ENCODE data around the gene PIK3IP1.

DNA sequence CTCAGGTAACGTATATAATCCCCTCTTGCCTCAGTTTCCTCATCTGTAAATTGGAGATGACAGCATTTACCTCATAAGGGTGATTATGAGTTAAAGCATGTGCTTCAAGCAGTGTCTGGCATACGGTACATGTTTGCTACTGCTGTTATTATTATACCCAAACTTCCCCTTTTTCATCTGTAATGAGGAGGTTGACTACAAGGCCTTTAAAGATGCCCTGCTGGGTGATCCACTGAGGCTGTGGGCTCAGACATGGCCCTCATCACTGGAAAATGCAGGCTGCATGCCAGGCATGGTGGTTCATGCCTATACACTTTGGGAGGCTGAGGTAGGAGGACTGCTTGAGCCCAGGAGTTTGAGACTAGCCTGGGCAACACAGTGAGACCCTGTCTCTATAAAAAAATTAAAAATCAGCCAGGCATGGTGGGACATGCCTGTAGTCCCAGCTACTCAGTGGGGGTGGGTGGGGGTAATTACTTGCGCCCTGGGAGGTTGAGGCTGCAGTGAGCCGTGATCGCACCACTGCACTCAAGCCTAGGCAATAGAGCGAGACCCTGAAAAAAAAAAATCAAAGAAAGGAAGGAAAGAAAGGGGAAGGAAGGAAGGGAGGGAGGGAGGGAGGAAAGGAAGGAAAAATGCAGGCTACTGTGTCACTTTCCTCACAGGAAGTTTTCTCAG, 4.3 kb downstream of the PIK3IP1 start:
- TF ChIP-seq EZH2 (IDR thresholded peaks at IDR 0.05) = no peak
- no peak for TF ChIP-seq POLR2AphosphoS5 (IDR thresholded peaks at IDR 0.05; ENCODE audit: borderline replicate concordance, low read depth, low read length)
